ENCODE results near the gene OR10W1. TPM values are rescaled to one million over a fixed set of nuclear protein-coding genes. Genes with fewer than 3 reads are reported as not detected.

Gene OR10W1
- not detected in 2 replicates for total RNA-seq (2014; rRNA removed; shearing (Covaris generic))
- not detected in 2 replicates for polyA plus RNA-seq (2014; cell fraction: nucleus; rRNA removed)

GRCh38 chr11:58268142-58268541 lies at the start of gene OR10W1:
TSS of gene OR10W1 (minus strand) at chr11:58268260. CDS start at chr11:58267858, 402 bp downstream.
- DNase-seq (ENCODE audit: extremely low read depth, low read depth): no peak

- no peak for DNase-seq (ENCODE audit: extremely low read depth, low read depth)
These were observed 48.1 kb upstream of the OR10W1 start for GRCh38 chr11:58316142-58316541.

GRCh38 chr11:58301576-58301975 lies 33.5 kb upstream of the OR10W1 start:
- no peak for DNase-seq (ENCODE audit: extremely low read depth, low read depth)

GRCh38 chr11:58292017-58292416 lies 24.0 kb upstream of the OR10W1 start:
- no peak for DNase-seq (ENCODE audit: extremely low read depth, low read depth)

- DNase-seq (ENCODE audit: extremely low read depth, low read depth): no peak
These were observed 21.2 kb upstream of the OR10W1 start for GRCh38 chr11:58289266-58289665.

- peak; percentile 1 for DNase-seq (ENCODE audit: extremely low read depth, low read depth)
These were observed 18.2 kb upstream of the OR10W1 start for GRCh38 chr11:58286249-58286648.

- no peak for DNase-seq (ENCODE audit: extremely low read depth, low read depth)
These were observed 17.5 kb upstream of the OR10W1 start for GRCh38 chr11:58285483-58286040.

GRCh38 chr11:58276151-58276550 lies 8.1 kb upstream of the OR10W1 start:
- no peak for DNase-seq (ENCODE audit: extremely low read depth, low read depth)

GRCh38 chr11:58275002-58275401 lies 6.9 kb upstream of the OR10W1 start:
- DNase-seq (ENCODE audit: extremely low read depth, low read depth): no peak

GRCh38 chr11:58259983-58260382 lies 8.1 kb downstream of the OR10W1 start:
- DNase-seq (ENCODE audit: extremely low read depth, low read depth): no peak

- DNase-seq (ENCODE audit: extremely low read depth, low read depth): no peak
These were observed 13.1 kb downstream of the OR10W1 start for GRCh38 chr11:58254936-58255335.

GRCh38 chr11:58243954-58244353 lies 24.1 kb downstream of the OR10W1 start:
- no peak for DNase-seq (ENCODE audit: extremely low read depth, low read depth)

- DNase-seq (ENCODE audit: extremely low read depth, low read depth): no peak
These were observed 40.0 kb downstream of the OR10W1 start for GRCh38 chr11:58227956-58228615.

- no peak for DNase-seq (ENCODE audit: extremely low read depth, low read depth)
These were observed 45.3 kb downstream of the OR10W1 start for GRCh38 chr11:58222721-58223120.

Other genes starting within 250 kb of the OR10W1 start
- gene OR9Q1, start 244.4 kb downstream of the OR10W1 start, total RNA-seq (2014; rRNA removed; shearing (Covaris generic)): not detected in 2 replicates
- not detected in 2 replicates for gene OR6Q1, start 237.3 kb downstream of the OR10W1 start, total RNA-seq (2014; rRNA removed; shearing (Covaris generic))
- gene OR9I1, start 142.7 kb downstream of the OR10W1 start, total RNA-seq (2014; rRNA removed; shearing (Covaris generic)): not detected in 2 replicates
- gene OR9Q2, start 79.2 kb downstream of the OR10W1 start, total RNA-seq (2014; rRNA removed; shearing (Covaris generic)): not detected in 2 replicates
- not detected in 2 replicates for gene OR1S2, start 64.1 kb downstream of the OR10W1 start, total RNA-seq (2014; rRNA removed; shearing (Covaris generic))
- gene OR1S1, start 55.5 kb downstream of the OR10W1 start, total RNA-seq (2014; rRNA removed; shearing (Covaris generic)): not detected in 2 replicates
- not detected in 2 replicates for gene OR10Q1, start 39.3 kb downstream of the OR10W1 start, total RNA-seq (2014; rRNA removed; shearing (Covaris generic))
- gene OR5B17, start 90.8 kb upstream of the OR10W1 start, total RNA-seq (2014; rRNA removed; shearing (Covaris generic)): not detected in 2 replicates
- gene OR5B3, start 138.6 kb upstream of the OR10W1 start, total RNA-seq (2014; rRNA removed; shearing (Covaris generic)): not detected in 2 replicates
- not detected in 2 replicates for gene OR5B2, start 159.9 kb upstream of the OR10W1 start, total RNA-seq (2014; rRNA removed; shearing (Covaris generic))
- gene OR5B12, start 174.0 kb upstream of the OR10W1 start, total RNA-seq (2014; rRNA removed; shearing (Covaris generic)): not detected in 2 replicates
- gene OR5B21, start 239.8 kb upstream of the OR10W1 start, total RNA-seq (2014; rRNA removed; shearing (Covaris generic)): not detected in 2 replicates